Endothelial cell of umbilical vein (primary cell): Measurements from ENCODE around the gene EHF.

Source experiments
- EZH2 ChIP-seq: IDR thresholded peaks from 2 replicates; pipeline ENCODE4 v1.6.1; 2012; ENCODE audit warnings: borderline replicate concordance, low read depth, mild to moderate bottlenecking, moderate library complexity, low read length, inconsistent platforms; ENCODE audit not compliant: severe bottlenecking
- FOS ChIP-seq: IDR thresholded peaks from 2 replicates; pipeline ENCODE4 v1.6.1; 2011; ENCODE audit warnings: mild to moderate bottlenecking, low read length, moderate library complexity, borderline replicate concordance; ENCODE audit not compliant: insufficient read depth
- JUN ChIP-seq: IDR thresholded peaks from 2 replicates; pipeline ENCODE4 v1.6.1; 2011; ENCODE audit warnings: borderline replicate concordance, low read depth; ENCODE audit not compliant: insufficient read length, insufficient read depth
- MYC ChIP-seq: IDR thresholded peaks from one replicate; pipeline ENCODE4 v1.6.1; 2011; ENCODE audit warnings: mild to moderate bottlenecking, low read depth, low read length
- POLR2A ChIP-seq: IDR thresholded peaks from 2 replicates; pipeline ENCODE4 v1.6.1; 2012; ENCODE audit warnings: low read depth, mild to moderate bottlenecking, control low read depth, low read length
- POLR2AphosphoS5 ChIP-seq: IDR thresholded peaks from 2 replicates; pipeline ENCODE4 v1.6.1; 2012; ENCODE audit warnings: low read depth, mild to moderate bottlenecking, control low read depth, low read length, moderate library complexity; ENCODE audit not compliant: insufficient read depth
- TF ChIP-seq, protein P1 (sequence below), 2 donors: IDR thresholded peaks; 1 replicate in 1 of 2; 2 replicates in 1 of 2; pipeline ENCODE4 v1.5.1; 2011; ENCODE audit warnings: low read length in 2 of 2, mild to moderate bottlenecking in 2 of 2, moderate library complexity in 2 of 2, control low read depth in 1 of 2, inconsistent platforms in 1 of 2, low read depth in 1 of 2; ENCODE audit not compliant: insufficient read depth in 1 of 2; ENCODE audit errors: extremely low read depth in 1 of 2

DNA sequence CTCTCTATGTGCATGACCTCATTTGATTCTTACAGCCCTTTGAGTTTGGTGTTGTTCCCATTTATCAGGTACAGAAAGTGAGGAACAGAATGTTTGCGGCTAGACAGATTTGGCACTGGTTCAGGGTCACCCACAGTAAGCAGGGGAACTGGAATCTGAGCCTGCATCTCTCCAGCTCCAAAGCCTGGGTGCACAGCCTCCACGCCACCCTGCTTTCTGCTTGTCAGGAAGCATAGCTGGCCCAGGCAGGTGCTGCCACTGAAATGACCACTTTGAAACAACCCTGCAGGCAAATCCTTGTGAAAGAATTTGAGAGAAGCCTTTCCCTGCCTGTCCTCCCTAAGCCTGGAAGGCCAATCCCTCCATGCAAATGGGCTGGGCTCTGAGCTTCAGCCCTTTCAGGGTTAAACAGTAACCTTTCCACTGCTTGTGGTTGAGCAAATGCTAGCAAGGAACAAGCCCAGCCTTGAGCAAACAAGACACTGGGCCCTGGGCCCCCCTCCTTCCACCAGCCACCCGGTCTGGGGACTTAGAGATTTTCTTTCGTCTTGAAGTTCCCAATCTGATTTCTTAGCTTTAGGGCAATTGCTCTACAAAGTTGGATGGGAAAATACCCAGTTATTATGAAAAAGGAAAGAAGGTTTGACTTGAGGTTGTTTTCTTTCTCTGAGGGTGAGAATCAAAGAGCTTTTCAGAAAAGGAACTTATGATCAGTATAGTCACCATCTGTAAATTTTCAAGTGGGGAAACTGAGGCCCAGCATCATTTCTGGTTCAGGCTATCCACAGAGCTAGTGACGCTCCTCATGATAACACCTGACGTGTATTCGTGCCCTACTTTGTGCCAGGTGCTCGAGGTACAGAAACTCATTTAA is 19.4 kb downstream of the EHF start:
- TF ChIP-seq MYC: no peak
- TF ChIP-seq POLR2A: no peak
- TF ChIP-seq, protein P1, sequence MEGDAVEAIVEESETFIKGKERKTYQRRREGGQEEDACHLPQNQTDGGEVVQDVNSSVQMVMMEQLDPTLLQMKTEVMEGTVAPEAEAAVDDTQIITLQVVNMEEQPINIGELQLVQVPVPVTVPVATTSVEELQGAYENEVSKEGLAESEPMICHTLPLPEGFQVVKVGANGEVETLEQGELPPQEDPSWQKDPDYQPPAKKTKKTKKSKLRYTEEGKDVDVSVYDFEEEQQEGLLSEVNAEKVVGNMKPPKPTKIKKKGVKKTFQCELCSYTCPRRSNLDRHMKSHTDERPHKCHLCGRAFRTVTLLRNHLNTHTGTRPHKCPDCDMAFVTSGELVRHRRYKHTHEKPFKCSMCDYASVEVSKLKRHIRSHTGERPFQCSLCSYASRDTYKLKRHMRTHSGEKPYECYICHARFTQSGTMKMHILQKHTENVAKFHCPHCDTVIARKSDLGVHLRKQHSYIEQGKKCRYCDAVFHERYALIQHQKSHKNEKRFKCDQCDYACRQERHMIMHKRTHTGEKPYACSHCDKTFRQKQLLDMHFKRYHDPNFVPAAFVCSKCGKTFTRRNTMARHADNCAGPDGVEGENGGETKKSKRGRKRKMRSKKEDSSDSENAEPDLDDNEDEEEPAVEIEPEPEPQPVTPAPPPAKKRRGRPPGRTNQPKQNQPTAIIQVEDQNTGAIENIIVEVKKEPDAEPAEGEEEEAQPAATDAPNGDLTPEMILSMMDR (IDR thresholded peaks at IDR 0.05; ENCODE audit: extremely low read depth in 1 of 2, insufficient read depth in 1 of 2, low read depth in 1 of 2, low read length in 2 of 2): no peak
- TF ChIP-seq EZH2: no peak
- TF ChIP-seq POLR2AphosphoS5: no peak
- TF ChIP-seq JUN: no peak
- no peak for TF ChIP-seq FOS
